Panc1 (cell line): ENCODE results near the gene CYBA.

Experiments
- CTCF ChIP-seq: fragments of 450-650 bp; IDR thresholded peaks from 2 replicates; pipeline ENCODE4 v1.5.1; 2017; ENCODE audit warnings: mild to moderate bottlenecking
- POLR2AphosphoS5 ChIP-seq: IDR thresholded peaks from 2 replicates; pipeline ENCODE4 v1.6.1; 2012; ENCODE audit warnings: mild to moderate bottlenecking, low read depth, low read length, moderate library complexity
- SIN3A ChIP-seq: IDR thresholded peaks from 2 replicates; pipeline ENCODE4 v1.6.1; 2012; ENCODE audit warnings: low read depth, mild to moderate bottlenecking, low read length, moderate library complexity, borderline replicate concordance; ENCODE audit not compliant: insufficient read depth
- TF ChIP-seq, protein P1 (sequence below), 2 experiments: IDR thresholded peaks; 2 replicates each; pipeline ENCODE4 v1.6.1; 2011 to 2012; ENCODE audit warnings: low read depth in 2 of 2, control low read depth in 1 of 2, low read length in 1 of 2, mild to moderate bottlenecking in 1 of 2, moderate library complexity in 1 of 2; ENCODE audit not compliant: insufficient read depth in 1 of 2

GRCh38 chr16:88672776-88673175 is 21.9 kb upstream of the CYBA start:
- TF ChIP-seq CTCF (no peak; the same call in none of the 2 replicates), POLR2AphosphoS5 (no peak), SIN3A (no peak)
- TF ChIP-seq, protein P1, sequence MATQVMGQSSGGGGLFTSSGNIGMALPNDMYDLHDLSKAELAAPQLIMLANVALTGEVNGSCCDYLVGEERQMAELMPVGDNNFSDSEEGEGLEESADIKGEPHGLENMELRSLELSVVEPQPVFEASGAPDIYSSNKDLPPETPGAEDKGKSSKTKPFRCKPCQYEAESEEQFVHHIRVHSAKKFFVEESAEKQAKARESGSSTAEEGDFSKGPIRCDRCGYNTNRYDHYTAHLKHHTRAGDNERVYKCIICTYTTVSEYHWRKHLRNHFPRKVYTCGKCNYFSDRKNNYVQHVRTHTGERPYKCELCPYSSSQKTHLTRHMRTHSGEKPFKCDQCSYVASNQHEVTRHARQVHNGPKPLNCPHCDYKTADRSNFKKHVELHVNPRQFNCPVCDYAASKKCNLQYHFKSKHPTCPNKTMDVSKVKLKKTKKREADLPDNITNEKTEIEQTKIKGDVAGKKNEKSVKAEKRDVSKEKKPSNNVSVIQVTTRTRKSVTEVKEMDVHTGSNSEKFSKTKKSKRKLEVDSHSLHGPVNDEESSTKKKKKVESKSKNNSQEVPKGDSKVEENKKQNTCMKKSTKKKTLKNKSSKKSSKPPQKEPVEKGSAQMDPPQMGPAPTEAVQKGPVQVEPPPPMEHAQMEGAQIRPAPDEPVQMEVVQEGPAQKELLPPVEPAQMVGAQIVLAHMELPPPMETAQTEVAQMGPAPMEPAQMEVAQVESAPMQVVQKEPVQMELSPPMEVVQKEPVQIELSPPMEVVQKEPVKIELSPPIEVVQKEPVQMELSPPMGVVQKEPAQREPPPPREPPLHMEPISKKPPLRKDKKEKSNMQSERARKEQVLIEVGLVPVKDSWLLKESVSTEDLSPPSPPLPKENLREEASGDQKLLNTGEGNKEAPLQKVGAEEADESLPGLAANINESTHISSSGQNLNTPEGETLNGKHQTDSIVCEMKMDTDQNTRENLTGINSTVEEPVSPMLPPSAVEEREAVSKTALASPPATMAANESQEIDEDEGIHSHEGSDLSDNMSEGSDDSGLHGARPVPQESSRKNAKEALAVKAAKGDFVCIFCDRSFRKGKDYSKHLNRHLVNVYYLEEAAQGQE (IDR thresholded peaks at IDR 0.05; ENCODE audit: insufficient read depth in 1 of 2, low read depth in 2 of 2, low read length in 1 of 2): no peak
